GM21515 (cell line): ENCODE measurements around the gene KDM6A.
"Not testable (repeated sequence)": the region's sequence is repeated elsewhere in the genome, so short reads cannot be mapped to it uniquely, and the experiment has no call there.

Experiments
- ATAC-seq: cut with Tn5 transposase; IDR thresholded peaks from one replicate; pipeline ENCODE4 v1.9.1; 2021; ENCODE audit not compliant: unreplicated experiment

KDM6A gene

GRCh38 chrX:45003085-45003484 is 130.1 kb downstream of the KDM6A start:
- ATAC-seq: no peak

- no peak for ATAC-seq
These were observed 133.2 kb downstream of the KDM6A start for GRCh38 chrX:45006002-45006800.

GRCh38 chrX:45007598-45007997 is 134.6 kb downstream of the KDM6A start:
- no peak for ATAC-seq

- ATAC-seq: no peak
These were observed 136.5 kb downstream of the KDM6A start for GRCh38 chrX:45009371-45010000.

- no peak for ATAC-seq
These were observed 138.1 kb downstream of the KDM6A start for GRCh38 chrX:45011131-45011530.

GRCh38 chrX:45011597-45011996 is 138.6 kb downstream of the KDM6A start:
- ATAC-seq: no peak

- no peak for ATAC-seq
These were observed 145.0 kb downstream of the KDM6A start for GRCh38 chrX:45017946-45018345.

- no peak for ATAC-seq
These were observed 149.2 kb downstream of the KDM6A start for GRCh38 chrX:45022150-45022549.

GRCh38 chrX:45024501-45024900 is 151.5 kb downstream of the KDM6A start:
- no peak for ATAC-seq

- ATAC-seq: no peak
These were observed 153.0 kb downstream of the KDM6A start for GRCh38 chrX:45026036-45026435.

- ATAC-seq: no peak
These were observed 158.9 kb downstream of the KDM6A start for GRCh38 chrX:45031830-45032378.

GRCh38 chrX:45035071-45035470 is 162.1 kb downstream of the KDM6A start:
- no peak for ATAC-seq

GRCh38 chrX:45036161-45036560 is 163.2 kb downstream of the KDM6A start:
- no peak for ATAC-seq

GRCh38 chrX:45040137-45040536 is 167.1 kb downstream of the KDM6A start:
- not testable (repeated sequence) for ATAC-seq

- no peak for ATAC-seq
These were observed 173.4 kb downstream of the KDM6A start for GRCh38 chrX:45046417-45046816.

- no peak for ATAC-seq
These were observed 177.6 kb downstream of the KDM6A start for GRCh38 chrX:45050558-45050957.

- ATAC-seq: no peak
These were observed 183.6 kb downstream of the KDM6A start for GRCh38 chrX:45056428-45057145.

GRCh38 chrX:45059906-45060305 is 186.9 kb downstream of the KDM6A start:
- not testable (repeated sequence) for ATAC-seq

- ATAC-seq: no peak
These were observed 190.5 kb downstream of the KDM6A start for GRCh38 chrX:45063319-45064095.

GRCh38 chrX:45068569-45068968 is 195.6 kb downstream of the KDM6A start:
- ATAC-seq: no peak
